ENCODE data around the gene TFPI2.

DNA sequence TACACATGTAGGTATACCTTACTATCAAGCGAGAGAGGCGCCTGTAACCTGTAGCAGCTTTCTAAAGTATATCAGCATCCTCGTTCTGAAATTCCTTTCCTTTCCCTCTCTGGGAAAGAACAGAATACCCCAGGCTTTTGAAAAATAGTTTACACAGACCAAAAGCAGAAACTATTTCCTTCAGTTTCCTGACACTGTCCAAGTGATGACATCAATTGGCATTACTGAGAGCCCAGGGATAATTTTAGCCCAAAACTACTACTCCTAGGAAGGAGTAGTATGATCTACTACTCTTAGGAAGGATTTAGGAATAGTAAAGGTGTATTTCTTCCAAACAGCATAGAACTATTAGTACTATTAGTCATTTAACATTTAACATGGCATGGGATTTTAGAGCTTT lies 37.0 kb upstream of the TFPI2 start:
- TF ChIP-seq, protein P1, sequence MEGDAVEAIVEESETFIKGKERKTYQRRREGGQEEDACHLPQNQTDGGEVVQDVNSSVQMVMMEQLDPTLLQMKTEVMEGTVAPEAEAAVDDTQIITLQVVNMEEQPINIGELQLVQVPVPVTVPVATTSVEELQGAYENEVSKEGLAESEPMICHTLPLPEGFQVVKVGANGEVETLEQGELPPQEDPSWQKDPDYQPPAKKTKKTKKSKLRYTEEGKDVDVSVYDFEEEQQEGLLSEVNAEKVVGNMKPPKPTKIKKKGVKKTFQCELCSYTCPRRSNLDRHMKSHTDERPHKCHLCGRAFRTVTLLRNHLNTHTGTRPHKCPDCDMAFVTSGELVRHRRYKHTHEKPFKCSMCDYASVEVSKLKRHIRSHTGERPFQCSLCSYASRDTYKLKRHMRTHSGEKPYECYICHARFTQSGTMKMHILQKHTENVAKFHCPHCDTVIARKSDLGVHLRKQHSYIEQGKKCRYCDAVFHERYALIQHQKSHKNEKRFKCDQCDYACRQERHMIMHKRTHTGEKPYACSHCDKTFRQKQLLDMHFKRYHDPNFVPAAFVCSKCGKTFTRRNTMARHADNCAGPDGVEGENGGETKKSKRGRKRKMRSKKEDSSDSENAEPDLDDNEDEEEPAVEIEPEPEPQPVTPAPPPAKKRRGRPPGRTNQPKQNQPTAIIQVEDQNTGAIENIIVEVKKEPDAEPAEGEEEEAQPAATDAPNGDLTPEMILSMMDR (conservative IDR thresholded peaks at IDR 0.05; ENCODE audit: low read depth, low read length): no peak
- TF ChIP-seq EZH2 (IDR thresholded peaks at IDR 0.05; ENCODE audit: low read length, unreplicated experiment): no peak
- TF ChIP-seq EZH2phosphoT487 (IDR thresholded peaks at IDR 0.05; ENCODE audit: borderline replicate concordance, low read length): no peak

All from PC-3 (cell line).